ENCODE data around the gene TRIP11. TPM values are rescaled to one million over a fixed set of nuclear protein-coding genes. Genes with fewer than 3 reads are reported as not detected.
A peak's percentile ranks its signal among the peaks of the same experiment; 100 is the strongest.

TRIP11 gene
- total RNA-seq, 1 donor from 2014 or later, result 27.0 TPM

- peaks cover 0 to 24% of the 10 kb centered on the region in 2 donors for H3K36me3 ChIP-seq
- DNase-seq (ENCODE audit: extremely low spot score in 2 of 2), result no peak
- no peak for TF ChIP-seq POLR2AphosphoS5 (IDR thresholded peaks at IDR 0.05; ENCODE audit: insufficient read depth in 1 of 2, low read depth in 1 of 2)
- no peak for TF ChIP-seq CTCF (IDR thresholded peaks at IDR 0.05)
- no peak for TF ChIP-seq POLR2A (IDR thresholded peaks at IDR 0.05)
- H3K9me3 ChIP-seq, result no peaks in the 10 kb centered on the region
- no peak overlapping the region for H3K27ac ChIP-seq
- intact Hi-C loops (cut with DNase I), result no loop called here
- no peak overlapping the region for H3K4me3 ChIP-seq
- H3K27me3 ChIP-seq, result no peaks in the 10 kb centered on the region
- peaks cover 13% of the 10 kb centered on the region for H3K4me1 ChIP-seq
Observed at GRCh38 chr14:91985521-91986255, 54.2 kb downstream of the TRIP11 start.

GRCh38 chr14:91985008-91985407 is 54.9 kb downstream of the TRIP11 start:
- peaks cover 13% of the 10 kb centered on the region for H3K4me1 ChIP-seq
- no peaks in the 10 kb centered on the region for H3K9me3 ChIP-seq
- H3K27me3 ChIP-seq, result no peaks in the 10 kb centered on the region
- no peak overlapping the region for H3K27ac ChIP-seq
- no peak overlapping the region for H3K4me3 ChIP-seq
- DNase-seq (ENCODE audit: extremely low spot score in 2 of 2), result no peak
- no peak for TF ChIP-seq POLR2AphosphoS5 (IDR thresholded peaks at IDR 0.05; ENCODE audit: insufficient read depth in 1 of 2, low read depth in 1 of 2)
- TF ChIP-seq CTCF (IDR thresholded peaks at IDR 0.05), result no peak
- no peak for TF ChIP-seq POLR2A (IDR thresholded peaks at IDR 0.05)
- intact Hi-C loops (cut with DNase I), result no loop called here
- peaks cover 0 to 24% of the 10 kb centered on the region in 2 donors for H3K36me3 ChIP-seq

GRCh38 chr14:91983588-91983987 is 56.3 kb downstream of the TRIP11 start:
- Histone ChIP-seq H3K9me3 (no peaks in the 10 kb centered on the region), H3K27ac (no peak overlapping the region), H3K27me3 (no peaks in the 10 kb centered on the region), H3K36me3 (peaks cover 0 to 20% of the 10 kb centered on the region in 2 donors), H3K4me3 (no peak overlapping the region), H3K4me1 (peaks cover 13% of the 10 kb centered on the region)
- intact Hi-C loops (cut with DNase I), result no loop called here
- no peak for DNase-seq (ENCODE audit: extremely low spot score in 2 of 2)
- TF ChIP-seq POLR2A (IDR thresholded peaks at IDR 0.05) (no peak), CTCF (IDR thresholded peaks at IDR 0.05) (no peak)

GRCh38 chr14:91980157-91980556 is 59.7 kb downstream of the TRIP11 start:
- DNase-seq (ENCODE audit: extremely low spot score in 2 of 2), result no peak
- intact Hi-C loops (cut with DNase I), result no loop called here
- TF ChIP-seq CTCF (IDR thresholded peaks at IDR 0.05), result no peak
- peak in 1 of 2 donors; percentile 92 for TF ChIP-seq POLR2AphosphoS5 (IDR thresholded peaks at IDR 0.05; ENCODE audit: insufficient read depth in 1 of 2, low read depth in 1 of 2)
- Histone ChIP-seq H3K27ac (no peak overlapping the region), H3K27me3 (no peaks in the 10 kb centered on the region), H3K4me3 (no peak overlapping the region), H3K4me1 (peaks cover 3% of the 10 kb centered on the region), H3K36me3 (no peaks in the 10 kb centered on the region), H3K9me3 (no peaks in the 10 kb centered on the region)

GRCh38 chr14:91977884-91978283 is 62.0 kb downstream of the TRIP11 start:
- Histone ChIP-seq H3K36me3 (peaks cover 0 to 7% of the 10 kb centered on the region in 2 donors), H3K27me3 (no peaks in the 10 kb centered on the region), H3K9me3 (no peaks in the 10 kb centered on the region), H3K4me1 (no peaks in the 10 kb centered on the region), H3K4me3 (no peak overlapping the region), H3K27ac (no peak overlapping the region)
- TF ChIP-seq POLR2A (IDR thresholded peaks at IDR 0.05) (no peak), CTCF (IDR thresholded peaks at IDR 0.05) (no peak), POLR2AphosphoS5 (IDR thresholded peaks at IDR 0.05; ENCODE audit: insufficient read depth in 1 of 2, low read depth in 1 of 2) (no peak)
- intact Hi-C loops (cut with DNase I), result no loop called here
- DNase-seq (ENCODE audit: extremely low spot score in 2 of 2), result no peak
